ENCODE measurements around the gene RAB18.

Gene RAB18

GRCh38 chr10:27530477-27530876 lies 26.4 kb downstream of the RAB18 start:
- peaks cover 8 to 21% of the 10 kb centered on the region in 2 experiments; a peak in 2 of 3 replicates for H3K36me3 ChIP-seq (ENCODE audit: control insufficient read depth in 2 of 2, insufficient read depth in 1 of 2, low read length in 2 of 2)
- H3K9me3 ChIP-seq (ENCODE audit: control insufficient read depth, insufficient read depth, low read depth, low read length) = no peaks in the 10 kb centered on the region
- no peak overlapping the region for H3K27ac ChIP-seq (ENCODE audit: extremely low read depth, low read depth, low read length)
- 0 out of 2 replicates have a peak, but pooled peaks cover under 1% of the 10 kb centered on the region for H3K4me1 ChIP-seq (ENCODE audit: control insufficient read depth, insufficient read depth, low read length)
- no peak overlapping the region for H3K4me3 ChIP-seq (ENCODE audit: low read depth, low read length)
- CTCF ChIA-PET = interaction anchor here (0.5 to 0.6 kb wide), 4 partner anchors 13 to 849 kb away, joined by 3 to 4 read pairs (median 3); no protein-coding TSS in a partner anchor
- POLR2A ChIA-PET = no interaction called here
- TF ChIP-seq ZNF341 (tag by site-specific recombination; IDR thresholded peaks at IDR 0.05; ENCODE audit: low read depth) = no peak
- TF ChIP-seq ATF2 (tag by site-specific recombination; IDR thresholded peaks at IDR 0.05; ENCODE audit: low read depth) = no peak
- TF ChIP-seq ZNF350 (tag by site-specific recombination; IDR thresholded peaks at IDR 0.05) = no peak
- TF ChIP-seq RBAK (tag by site-specific recombination; IDR thresholded peaks at IDR 0.05) = no peak
- no peak for TF ChIP-seq ZNF133 (tag by site-specific recombination; IDR thresholded peaks at IDR 0.05)
- TF ChIP-seq ZBTB1 (tag by site-specific recombination; IDR thresholded peaks at IDR 0.05) = no peak
- no peak for TF ChIP-seq ZNF394 (tag by site-specific recombination; IDR thresholded peaks at IDR 0.05; ENCODE audit: borderline replicate concordance)
- TF ChIP-seq ZNF677 (tag by site-specific recombination; IDR thresholded peaks at IDR 0.05) = no peak
- no peak for TF ChIP-seq ZNF112 (tag by site-specific recombination; IDR thresholded peaks at IDR 0.05)
- no peak for TF ChIP-seq ZNF266 (tag by site-specific recombination; IDR thresholded peaks at IDR 0.05; ENCODE audit: low read depth)
- no peak for TF ChIP-seq ZNF221 (tag by site-specific recombination; IDR thresholded peaks at IDR 0.05; ENCODE audit: borderline replicate concordance)
- TF ChIP-seq ZNF140 (tag by site-specific recombination; IDR thresholded peaks at IDR 0.05) = no peak
- no peak for TF ChIP-seq TCF7L2 (IDR thresholded peaks at IDR 0.05; ENCODE audit: borderline replicate concordance, low read depth, low read length)
- TF ChIP-seq MZF1 (tag by site-specific recombination; IDR thresholded peaks at IDR 0.05; ENCODE audit: borderline replicate concordance) = no peak
- TF ChIP-seq ZNF571 (tag by site-specific recombination; IDR thresholded peaks at IDR 0.05) = no peak
- TF ChIP-seq ZBTB44 (tag by site-specific recombination; IDR thresholded peaks at IDR 0.05) = no peak
- no peak for TF ChIP-seq ZNF132 (tag by site-specific recombination; IDR thresholded peaks at IDR 0.05; ENCODE audit: borderline replicate concordance)
- TF ChIP-seq ZNF843 (tag by site-specific recombination; IDR thresholded peaks at IDR 0.05) = no peak

GRCh38 chr10:27531336-27531847 lies 27.3 kb downstream of the RAB18 start:
- no peaks in the 10 kb centered on the region for H3K9me3 ChIP-seq (ENCODE audit: control insufficient read depth, insufficient read depth, low read depth, low read length)
- no peaks in the 10 kb centered on the region for H3K4me1 ChIP-seq (ENCODE audit: control insufficient read depth, insufficient read depth, low read length)
- no peak overlapping the region for H3K27ac ChIP-seq (ENCODE audit: extremely low read depth, low read depth, low read length)
- peaks cover 8 to 26% of the 10 kb centered on the region in 2 experiments for H3K36me3 ChIP-seq (ENCODE audit: control insufficient read depth in 2 of 2, insufficient read depth in 1 of 2, low read length in 2 of 2)
- TF ChIP-seq ZFP69B (tag by site-specific recombination; IDR thresholded peaks at IDR 0.05) = no peak
- TF ChIP-seq BCL6B (tag by site-specific recombination; IDR thresholded peaks at IDR 0.05) = no peak
- no peak for TF ChIP-seq SALL2 (tag by site-specific recombination; IDR thresholded peaks at IDR 0.05; ENCODE audit: borderline replicate concordance)
- no peak for TF ChIP-seq OVOL3 (tag by site-specific recombination; IDR thresholded peaks at IDR 0.05)
- POLR2A ChIA-PET = no interaction called here
- no peak overlapping the region for H3K4me3 ChIP-seq (ENCODE audit: low read depth, low read length)
- CTCF ChIA-PET = no interaction called here

Measured in HEK293 (cell line).